HepG2 (cell line): ENCODE measurements around the gene AJUBA. TPM values are rescaled to one million over a fixed set of nuclear protein-coding genes. Genes with fewer than 3 reads are reported as not detected.

Experiments
- ARHGAP35 ChIP-seq: sonication (generic); formaldehyde crosslinking; IDR thresholded peaks from 2 replicates; pipeline ENCODE4 v1.9.0; 2022; ENCODE audit warnings: mild to moderate bottlenecking, inconsistent platforms, moderate library complexity, missing genetic modification reagents, borderline replicate concordance
- CENPT ChIP-seq: sonication (generic); formaldehyde crosslinking; IDR thresholded peaks from 2 replicates; pipeline ENCODE4 v1.8.0; 2022; ENCODE audit warnings: low read depth, mild to moderate bottlenecking, moderate library complexity, missing genetic modification reagents
- HES4 ChIP-seq: sonication (generic); formaldehyde crosslinking; IDR thresholded peaks from 2 replicates; pipeline ENCODE4 v1.9.0; 2021; ENCODE audit warnings: mild to moderate bottlenecking, missing genetic modification reagents, borderline replicate concordance
- KLF9 ChIP-seq: IDR thresholded peaks from 2 replicates; pipeline ENCODE4 v1.6.1; 2016; ENCODE audit warnings: low read depth
- RELA ChIP-seq: sonication (generic); formaldehyde crosslinking; IDR thresholded peaks from 2 replicates; pipeline ENCODE4 v1.4.0; 2020; ENCODE audit warnings: missing genetic modification reagents
- SALL1 ChIP-seq: sonication (generic); formaldehyde crosslinking; IDR thresholded peaks from 2 replicates; pipeline ENCODE4 v1.8.0; 2022; ENCODE audit warnings: mild to moderate bottlenecking, missing genetic modification reagents
- SSRP1 ChIP-seq: IDR thresholded peaks from 2 replicates; pipeline ENCODE4 v1.6.1; 2016; ENCODE audit warnings: control low read depth
- YEATS4 ChIP-seq: sonication (generic); formaldehyde crosslinking; IDR thresholded peaks from 2 replicates; pipeline ENCODE4 v1.4.0; 2020; ENCODE audit warnings: missing genetic modification reagents, borderline replicate concordance
- ZNF335 ChIP-seq: sonication (generic); formaldehyde crosslinking; IDR thresholded peaks from 2 replicates; pipeline ENCODE4 v1.4.0; 2020; ENCODE audit warnings: missing genetic modification reagents
- ZSCAN22 ChIP-seq: sonication (generic); formaldehyde crosslinking; IDR thresholded peaks from 2 replicates; pipeline ENCODE4 v1.4.0; 2020; ENCODE audit warnings: mild to moderate bottlenecking, missing genetic modification reagents
- polyA plus RNA-seq, 8 experiments: library from polyadenylated mRNA; depleted of rRNA in 3 of 8; stranded (reverse) in 7 of 8; unstranded in 1 of 8; fragments of >200 nt; fragmentation: Illumina TruSeq in 4 of 8; extraction: Trizol in 4 of 8; gene quantifications; 2 replicates each; pipeline versions ENCODE4 v1.2.1 to v1.2.3, GENCODE V29; 2011 to 2016; ENCODE audit warnings: low read depth in 4 of 8, missing spikeins in 1 of 8, mixed read lengths in 1 of 8; ENCODE audit not compliant: insufficient read depth in 1 of 8
- total RNA-seq, 5 experiments: library from RNA; depleted of rRNA; stranded (reverse); fragments of >200 nt; fragmentation: Illumina TruSeq; extraction: Trizol; gene quantifications; 2 replicates each; pipeline ENCODE4 v1.2.3, GENCODE V29; 2016; ENCODE audit warnings: low read depth in 1 of 5
- TF ChIP-seq, protein P1 (sequence below): sonication (generic); formaldehyde crosslinking; IDR thresholded peaks from 2 replicates; pipeline ENCODE4 v1.4.0; 2020; ENCODE audit warnings: mild to moderate bottlenecking, missing genetic modification reagents
- TF ChIP-seq, protein P2 (sequence below): sonication (generic); formaldehyde crosslinking; IDR thresholded peaks from 2 replicates; pipeline ENCODE4 v1.4.0; 2020; ENCODE audit warnings: missing genetic modification reagents
- TF ChIP-seq, protein P3 (sequence below): IDR thresholded peaks from 2 replicates; pipeline ENCODE4 v1.6.1; 2012; ENCODE audit warnings: low read depth, low read length, improper control_type of control experiment
- TF ChIP-seq, protein P4 (sequence below): sonication (generic); formaldehyde crosslinking; conservative IDR thresholded peaks from 2 replicates; pipeline ENCODE4 v1.5.0; 2020; ENCODE audit warnings: missing genetic modification reagents
- TF ChIP-seq, protein P5 (sequence below): sonication (generic); formaldehyde crosslinking; IDR thresholded peaks from 2 replicates; pipeline ENCODE4 v1.5.1; 2020; ENCODE audit warnings: mild to moderate bottlenecking, moderate library complexity, missing genetic modification reagents
- TF ChIP-seq, protein P6 (sequence below): IDR thresholded peaks from 2 replicates; pipeline ENCODE4 v1.6.1; 2016; ENCODE audit warnings: low read depth, borderline replicate concordance
- TF ChIP-seq, protein P7 (sequence below): IDR thresholded peaks from 2 replicates; pipeline ENCODE4 v1.6.1; 2016

The AJUBA gene
- total and polyA plus RNA-seq, 2 of the 13 experiments (the other 11 are each of a cell fraction or from before 2014, with no cell fraction given), result 157 to 241 TPM

DNA sequence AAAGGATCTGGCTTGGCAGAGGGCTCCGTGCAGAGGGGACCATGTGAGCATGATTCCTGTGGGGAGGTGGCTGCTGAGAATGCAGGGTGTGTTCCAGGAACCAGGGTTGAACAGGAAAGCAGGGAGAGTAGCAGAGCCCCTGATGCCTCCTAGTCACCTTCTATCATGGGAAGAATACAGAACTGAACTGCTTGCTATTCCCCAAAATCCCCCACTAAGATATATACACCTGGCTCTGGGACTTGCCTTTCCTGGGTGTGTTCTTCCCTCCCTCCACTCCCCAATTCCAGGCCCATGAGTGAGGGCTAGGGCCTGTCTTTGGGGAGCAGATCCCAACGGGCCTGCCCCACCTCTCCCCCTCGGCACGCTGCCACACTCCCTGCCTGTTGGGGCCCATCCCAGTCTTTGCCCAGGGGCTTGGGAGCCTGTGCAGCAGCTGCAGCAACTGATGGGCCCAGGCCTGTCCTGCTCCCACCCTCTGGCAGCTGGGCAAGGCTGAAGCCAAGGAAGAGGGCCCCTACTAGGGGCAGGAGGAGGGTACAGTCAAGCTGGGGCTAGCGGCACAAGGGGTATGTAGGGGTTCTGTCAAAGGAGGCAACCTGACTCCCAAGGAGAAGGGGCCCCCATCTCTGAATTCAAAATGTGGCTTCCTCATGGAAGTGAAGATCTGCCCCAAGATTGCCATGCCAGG, 3.2 kb downstream of the AJUBA start (continued):
- TF ChIP-seq, protein P1, sequence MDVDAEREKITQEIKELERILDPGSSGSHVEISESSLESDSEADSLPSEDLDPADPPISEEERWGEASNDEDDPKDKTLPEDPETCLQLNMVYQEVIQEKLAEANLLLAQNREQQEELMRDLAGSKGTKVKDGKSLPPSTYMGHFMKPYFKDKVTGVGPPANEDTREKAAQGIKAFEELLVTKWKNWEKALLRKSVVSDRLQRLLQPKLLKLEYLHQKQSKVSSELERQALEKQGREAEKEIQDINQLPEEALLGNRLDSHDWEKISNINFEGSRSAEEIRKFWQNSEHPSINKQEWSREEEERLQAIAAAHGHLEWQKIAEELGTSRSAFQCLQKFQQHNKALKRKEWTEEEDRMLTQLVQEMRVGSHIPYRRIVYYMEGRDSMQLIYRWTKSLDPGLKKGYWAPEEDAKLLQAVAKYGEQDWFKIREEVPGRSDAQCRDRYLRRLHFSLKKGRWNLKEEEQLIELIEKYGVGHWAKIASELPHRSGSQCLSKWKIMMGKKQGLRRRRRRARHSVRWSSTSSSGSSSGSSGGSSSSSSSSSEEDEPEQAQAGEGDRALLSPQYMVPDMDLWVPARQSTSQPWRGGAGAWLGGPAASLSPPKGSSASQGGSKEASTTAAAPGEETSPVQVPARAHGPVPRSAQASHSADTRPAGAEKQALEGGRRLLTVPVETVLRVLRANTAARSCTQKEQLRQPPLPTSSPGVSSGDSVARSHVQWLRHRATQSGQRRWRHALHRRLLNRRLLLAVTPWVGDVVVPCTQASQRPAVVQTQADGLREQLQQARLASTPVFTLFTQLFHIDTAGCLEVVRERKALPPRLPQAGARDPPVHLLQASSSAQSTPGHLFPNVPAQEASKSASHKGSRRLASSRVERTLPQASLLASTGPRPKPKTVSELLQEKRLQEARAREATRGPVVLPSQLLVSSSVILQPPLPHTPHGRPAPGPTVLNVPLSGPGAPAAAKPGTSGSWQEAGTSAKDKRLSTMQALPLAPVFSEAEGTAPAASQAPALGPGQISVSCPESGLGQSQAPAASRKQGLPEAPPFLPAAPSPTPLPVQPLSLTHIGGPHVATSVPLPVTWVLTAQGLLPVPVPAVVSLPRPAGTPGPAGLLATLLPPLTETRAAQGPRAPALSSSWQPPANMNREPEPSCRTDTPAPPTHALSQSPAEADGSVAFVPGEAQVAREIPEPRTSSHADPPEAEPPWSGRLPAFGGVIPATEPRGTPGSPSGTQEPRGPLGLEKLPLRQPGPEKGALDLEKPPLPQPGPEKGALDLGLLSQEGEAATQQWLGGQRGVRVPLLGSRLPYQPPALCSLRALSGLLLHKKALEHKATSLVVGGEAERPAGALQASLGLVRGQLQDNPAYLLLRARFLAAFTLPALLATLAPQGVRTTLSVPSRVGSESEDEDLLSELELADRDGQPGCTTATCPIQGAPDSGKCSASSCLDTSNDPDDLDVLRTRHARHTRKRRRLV, result no peak
- TF ChIP-seq ARHGAP35 (CRISPR knock-in tag), result no peak
- TF ChIP-seq, protein P2, sequence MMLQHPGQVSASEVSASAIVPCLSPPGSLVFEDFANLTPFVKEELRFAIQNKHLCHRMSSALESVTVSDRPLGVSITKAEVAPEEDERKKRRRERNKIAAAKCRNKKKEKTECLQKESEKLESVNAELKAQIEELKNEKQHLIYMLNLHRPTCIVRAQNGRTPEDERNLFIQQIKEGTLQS, result 0 out of 2 replicates have a peak, but pooled peaks have one; percentile 59
- TF ChIP-seq ZNF335 (CRISPR knock-in tag), result no peak
- TF ChIP-seq, protein P3, sequence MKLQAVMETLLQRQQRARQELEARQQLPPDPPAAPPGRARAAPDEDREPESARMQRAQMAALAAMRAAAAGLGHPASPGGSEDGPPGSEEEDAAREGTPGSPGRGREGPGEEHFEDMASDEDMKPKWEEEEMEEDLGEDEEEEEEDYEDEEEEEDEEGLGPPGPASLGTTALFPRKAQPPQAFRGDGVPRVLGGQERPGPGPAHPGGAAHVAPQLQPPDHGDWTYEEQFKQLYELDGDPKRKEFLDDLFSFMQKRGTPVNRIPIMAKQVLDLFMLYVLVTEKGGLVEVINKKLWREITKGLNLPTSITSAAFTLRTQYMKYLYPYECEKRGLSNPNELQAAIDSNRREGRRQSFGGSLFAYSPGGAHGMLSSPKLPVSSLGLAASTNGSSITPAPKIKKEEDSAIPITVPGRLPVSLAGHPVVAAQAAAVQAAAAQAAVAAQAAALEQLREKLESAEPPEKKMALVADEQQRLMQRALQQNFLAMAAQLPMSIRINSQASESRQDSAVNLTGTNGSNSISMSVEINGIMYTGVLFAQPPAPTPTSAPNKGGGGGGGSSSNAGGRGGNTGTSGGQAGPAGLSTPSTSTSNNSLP, result no peak
- TF ChIP-seq ZSCAN22 (CRISPR knock-in tag), result peak; percentile 79; the same call in 1 of the 2 replicates
- TF ChIP-seq SALL1 (CRISPR knock-in tag), result no peak
- TF ChIP-seq RELA, result no peak
- TF ChIP-seq, protein P4, sequence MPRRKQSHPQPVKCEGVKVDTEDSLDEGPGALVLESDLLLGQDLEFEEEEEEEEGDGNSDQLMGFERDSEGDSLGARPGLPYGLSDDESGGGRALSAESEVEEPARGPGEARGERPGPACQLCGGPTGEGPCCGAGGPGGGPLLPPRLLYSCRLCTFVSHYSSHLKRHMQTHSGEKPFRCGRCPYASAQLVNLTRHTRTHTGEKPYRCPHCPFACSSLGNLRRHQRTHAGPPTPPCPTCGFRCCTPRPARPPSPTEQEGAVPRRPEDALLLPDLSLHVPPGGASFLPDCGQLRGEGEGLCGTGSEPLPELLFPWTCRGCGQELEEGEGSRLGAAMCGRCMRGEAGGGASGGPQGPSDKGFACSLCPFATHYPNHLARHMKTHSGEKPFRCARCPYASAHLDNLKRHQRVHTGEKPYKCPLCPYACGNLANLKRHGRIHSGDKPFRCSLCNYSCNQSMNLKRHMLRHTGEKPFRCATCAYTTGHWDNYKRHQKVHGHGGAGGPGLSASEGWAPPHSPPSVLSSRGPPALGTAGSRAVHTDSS (CRISPR knock-in tag), result no peak
- no peak for TF ChIP-seq KLF9 (CRISPR knock-in tag)
- TF ChIP-seq, protein P5, sequence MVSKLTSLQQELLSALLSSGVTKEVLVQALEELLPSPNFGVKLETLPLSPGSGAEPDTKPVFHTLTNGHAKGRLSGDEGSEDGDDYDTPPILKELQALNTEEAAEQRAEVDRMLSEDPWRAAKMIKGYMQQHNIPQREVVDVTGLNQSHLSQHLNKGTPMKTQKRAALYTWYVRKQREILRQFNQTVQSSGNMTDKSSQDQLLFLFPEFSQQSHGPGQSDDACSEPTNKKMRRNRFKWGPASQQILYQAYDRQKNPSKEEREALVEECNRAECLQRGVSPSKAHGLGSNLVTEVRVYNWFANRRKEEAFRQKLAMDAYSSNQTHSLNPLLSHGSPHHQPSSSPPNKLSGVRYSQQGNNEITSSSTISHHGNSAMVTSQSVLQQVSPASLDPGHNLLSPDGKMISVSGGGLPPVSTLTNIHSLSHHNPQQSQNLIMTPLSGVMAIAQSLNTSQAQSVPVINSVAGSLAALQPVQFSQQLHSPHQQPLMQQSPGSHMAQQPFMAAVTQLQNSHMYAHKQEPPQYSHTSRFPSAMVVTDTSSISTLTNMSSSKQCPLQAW, result no peak
- no peak for TF ChIP-seq SSRP1 (CRISPR knock-in tag)
- TF ChIP-seq, protein P6, sequence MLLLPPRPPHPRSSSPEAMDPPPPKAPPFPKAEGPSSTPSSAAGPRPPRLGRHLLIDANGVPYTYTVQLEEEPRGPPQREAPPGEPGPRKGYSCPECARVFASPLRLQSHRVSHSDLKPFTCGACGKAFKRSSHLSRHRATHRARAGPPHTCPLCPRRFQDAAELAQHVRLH (CRISPR knock-in tag), result 0 out of 2 replicates have a peak, but pooled peaks have one; percentile 44
- TF ChIP-seq, protein P7, sequence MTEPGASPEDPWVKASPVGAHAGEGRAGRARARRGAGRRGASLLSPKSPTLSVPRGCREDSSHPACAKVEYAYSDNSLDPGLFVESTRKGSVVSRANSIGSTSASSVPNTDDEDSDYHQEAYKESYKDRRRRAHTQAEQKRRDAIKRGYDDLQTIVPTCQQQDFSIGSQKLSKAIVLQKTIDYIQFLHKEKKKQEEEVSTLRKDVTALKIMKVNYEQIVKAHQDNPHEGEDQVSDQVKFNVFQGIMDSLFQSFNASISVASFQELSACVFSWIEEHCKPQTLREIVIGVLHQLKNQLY (CRISPR knock-in tag), result 0 out of 2 replicates have a peak, but pooled peaks have one; percentile 20
- TF ChIP-seq CENPT (CRISPR knock-in tag), result no peak
- no peak for TF ChIP-seq HES4 (CRISPR knock-in tag)
- TF ChIP-seq YEATS4 (CRISPR knock-in tag), result no peak
